Fibroblast of villous mesenchyme (primary cell): ENCODE data around the gene NCEH1. TPM values are rescaled to one million over a fixed set of nuclear protein-coding genes. Genes with fewer than 3 reads are reported as not detected.

Experiments used
- DNase-seq: peaks from one replicate; pipeline ENCODE4 v3.0.0-alpha.2; 2010; ENCODE audit warnings: low read depth
- H3K4me3 ChIP-seq: 2 replicates; pipeline ENCODE4 v1.5.1; 2011; ENCODE audit warnings: low read depth, mild to moderate bottlenecking, low read length
- total RNA-seq: library from RNA; depleted of rRNA; stranded (reverse); fragments of >200 nt; gene quantifications from 2 replicates; pipeline ENCODE4 v1.2.3, GENCODE V29; 2012
- TF ChIP-seq, protein P1 (sequence below): IDR thresholded peaks from 2 replicates; pipeline ENCODE4 v1.5.1; 2012; ENCODE audit warnings: low read depth, mild to moderate bottlenecking, low read length; ENCODE audit not compliant: insufficient read depth

Gene NCEH1
- total RNA-seq, 1 donor = 21.2 TPM

DNA sequence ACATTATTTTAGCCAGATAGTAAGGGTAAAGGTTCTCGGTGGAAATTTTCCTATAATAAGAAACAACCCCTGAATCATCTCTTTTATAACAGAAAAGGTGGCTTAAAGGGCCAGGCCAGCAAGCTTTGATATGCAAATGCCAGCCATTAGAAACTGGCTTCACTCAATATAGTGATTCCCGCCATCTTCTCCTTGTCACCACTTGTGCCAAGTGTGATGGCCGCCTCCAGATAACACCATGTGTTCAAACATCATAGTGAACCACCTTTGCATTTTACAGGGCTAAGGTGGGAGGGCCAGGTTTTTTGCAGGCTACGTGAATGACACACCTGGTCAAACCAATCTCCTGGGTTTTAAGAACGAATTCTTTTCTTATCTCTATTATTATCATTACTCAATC lies 31.3 kb downstream of the NCEH1 start:
- TF ChIP-seq, protein P1, sequence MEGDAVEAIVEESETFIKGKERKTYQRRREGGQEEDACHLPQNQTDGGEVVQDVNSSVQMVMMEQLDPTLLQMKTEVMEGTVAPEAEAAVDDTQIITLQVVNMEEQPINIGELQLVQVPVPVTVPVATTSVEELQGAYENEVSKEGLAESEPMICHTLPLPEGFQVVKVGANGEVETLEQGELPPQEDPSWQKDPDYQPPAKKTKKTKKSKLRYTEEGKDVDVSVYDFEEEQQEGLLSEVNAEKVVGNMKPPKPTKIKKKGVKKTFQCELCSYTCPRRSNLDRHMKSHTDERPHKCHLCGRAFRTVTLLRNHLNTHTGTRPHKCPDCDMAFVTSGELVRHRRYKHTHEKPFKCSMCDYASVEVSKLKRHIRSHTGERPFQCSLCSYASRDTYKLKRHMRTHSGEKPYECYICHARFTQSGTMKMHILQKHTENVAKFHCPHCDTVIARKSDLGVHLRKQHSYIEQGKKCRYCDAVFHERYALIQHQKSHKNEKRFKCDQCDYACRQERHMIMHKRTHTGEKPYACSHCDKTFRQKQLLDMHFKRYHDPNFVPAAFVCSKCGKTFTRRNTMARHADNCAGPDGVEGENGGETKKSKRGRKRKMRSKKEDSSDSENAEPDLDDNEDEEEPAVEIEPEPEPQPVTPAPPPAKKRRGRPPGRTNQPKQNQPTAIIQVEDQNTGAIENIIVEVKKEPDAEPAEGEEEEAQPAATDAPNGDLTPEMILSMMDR = no peak
- H3K4me3 ChIP-seq = no peak overlapping the region
- DNase-seq = no peak

DNA sequence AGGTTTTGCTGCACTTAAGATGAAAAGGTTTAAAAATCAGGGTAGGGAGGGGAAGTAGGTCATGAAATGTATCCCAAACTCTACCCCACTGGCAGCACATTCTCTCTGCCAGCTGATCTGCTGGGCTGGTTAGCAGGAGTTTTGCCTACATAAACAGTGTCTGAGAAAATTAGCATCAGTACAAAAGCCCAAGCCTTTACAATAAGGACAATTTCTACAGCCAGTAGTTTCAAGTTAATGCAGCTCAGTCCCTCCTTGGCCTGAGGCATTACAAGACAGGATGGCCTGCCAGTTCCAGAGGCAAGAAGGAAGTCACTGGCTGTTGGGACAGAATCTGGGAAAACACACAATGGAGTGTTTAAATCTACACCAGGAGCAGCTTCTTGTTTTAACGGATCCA lies 32.8 kb downstream of the NCEH1 start:
- TF ChIP-seq, protein P1 = no peak
- no peak overlapping the region for H3K4me3 ChIP-seq
- no peak for DNase-seq

DNA sequence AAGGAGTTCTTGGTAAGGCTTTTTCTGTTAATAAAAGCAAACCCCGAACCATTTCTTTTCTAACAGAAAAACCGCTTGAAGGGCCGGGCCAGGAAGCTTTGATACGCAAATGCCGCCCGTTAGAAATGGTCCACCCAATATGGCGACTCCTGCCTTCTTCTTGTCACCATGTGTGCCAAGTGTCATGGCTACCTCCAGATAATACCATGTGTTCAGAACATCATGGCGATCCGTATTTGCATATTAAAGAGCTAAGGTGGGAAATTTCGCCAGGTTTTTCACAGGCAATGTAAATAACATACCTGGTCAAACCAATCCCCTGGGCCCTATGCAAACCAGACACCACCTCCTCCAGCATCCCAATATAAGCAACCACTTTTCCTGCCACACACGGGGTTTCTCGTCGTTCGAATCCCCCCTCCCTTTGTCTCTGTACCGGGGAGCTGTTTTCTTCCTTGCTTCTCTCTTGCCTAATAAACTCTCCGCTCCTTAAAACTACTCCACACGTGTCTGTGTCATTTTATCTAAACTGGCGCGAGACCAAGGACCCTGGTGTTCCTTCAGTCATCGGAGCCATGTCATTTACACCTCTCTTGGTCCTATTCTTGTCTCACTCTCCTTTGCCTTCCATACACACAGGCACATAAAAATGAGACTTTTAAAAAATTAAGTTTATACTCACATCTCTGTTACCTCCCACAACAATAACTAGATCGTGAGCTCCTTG lies 34.5 kb downstream of the NCEH1 start:
- no peak overlapping the region for H3K4me3 ChIP-seq

DNA sequence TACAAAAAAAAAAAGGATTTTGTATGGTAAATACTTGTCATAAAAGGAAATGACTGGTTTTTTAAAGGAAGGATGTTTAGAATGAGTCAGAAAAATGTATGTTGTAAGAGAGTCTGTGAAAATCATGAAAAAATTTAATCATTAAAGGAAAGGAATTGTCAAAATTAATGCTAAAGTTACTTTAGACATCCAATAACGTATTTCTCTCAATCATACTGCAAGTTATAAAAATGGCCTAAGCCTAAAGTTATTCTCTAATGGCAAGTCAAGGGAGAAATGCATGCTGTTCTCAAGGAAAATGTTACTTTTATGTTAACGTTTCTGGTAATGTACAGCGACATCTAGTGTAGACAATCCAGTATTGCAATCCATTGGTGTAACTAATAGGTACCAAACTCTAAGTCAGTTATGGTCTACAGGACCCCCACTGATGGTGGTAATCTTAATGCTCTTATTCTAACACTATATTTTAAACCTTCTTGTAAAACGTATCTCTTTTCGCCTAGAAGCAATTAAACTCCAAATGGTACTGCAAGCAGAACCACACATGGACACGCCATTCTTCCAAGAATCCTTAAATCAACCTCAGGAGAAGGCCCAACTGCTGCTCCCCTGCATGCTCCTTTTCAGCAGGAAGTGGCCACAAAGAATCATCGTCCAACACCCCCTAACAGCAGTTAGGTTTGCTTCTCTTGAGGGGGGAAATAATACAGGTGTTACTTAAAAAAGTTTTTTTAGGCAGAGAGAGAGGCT lies 35.2 kb downstream of the NCEH1 start:
- TF ChIP-seq, protein P1 = peak; percentile 76
- no peak overlapping the region for H3K4me3 ChIP-seq
- peak; percentile 67 for DNase-seq

More for the DNA sequence above, 34.5 kb downstream of the NCEH1 start:
- TF ChIP-seq, protein P1 = no peak
- no peak for DNase-seq

DNA sequence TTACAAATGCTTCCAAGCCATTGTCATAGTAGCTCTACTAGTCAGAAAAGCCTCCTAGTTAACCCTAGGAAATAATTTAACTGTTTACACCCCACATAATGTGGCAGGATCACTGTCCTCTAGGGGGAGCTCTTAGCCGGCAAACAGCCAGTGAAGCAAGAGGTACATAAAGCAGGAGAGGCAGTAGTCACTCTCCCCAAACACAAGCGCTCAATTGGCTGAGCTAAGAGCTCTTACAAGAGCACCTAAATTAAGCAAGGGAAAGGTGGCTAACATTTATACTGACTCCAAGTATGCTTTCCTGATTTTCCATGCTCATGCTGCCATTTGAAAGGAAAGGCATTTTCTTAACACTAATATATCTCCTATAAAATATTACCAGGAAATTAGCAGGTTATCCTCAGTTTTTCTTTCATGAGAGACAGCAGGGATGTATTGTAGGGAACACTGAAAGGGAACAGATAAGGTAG lies 37.6 kb downstream of the NCEH1 start:
- DNase-seq = peak; percentile 79
- TF ChIP-seq, protein P1 = peak; percentile 76
- H3K4me3 ChIP-seq = no peak overlapping the region

DNA sequence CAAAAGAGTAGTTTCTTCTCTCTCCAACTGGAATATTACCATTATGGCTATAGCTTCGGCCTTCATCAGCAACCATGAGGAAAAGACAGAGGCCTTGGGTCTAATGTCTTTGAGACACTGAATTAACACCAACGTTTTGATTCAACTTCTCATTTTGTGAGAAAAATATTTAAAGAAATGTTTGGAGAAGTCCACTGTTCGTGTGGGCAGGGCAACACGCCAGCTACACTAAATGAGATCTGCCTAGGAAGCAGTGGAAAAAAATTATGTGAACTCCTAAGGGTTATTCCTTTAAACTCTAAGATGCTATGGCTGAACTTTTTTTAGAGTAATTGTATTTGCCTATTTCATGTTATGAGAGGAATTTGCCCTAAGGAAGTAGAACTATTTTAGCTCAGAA lies 41.8 kb downstream of the NCEH1 start:
- TF ChIP-seq, protein P1 = no peak
- no peak overlapping the region for H3K4me3 ChIP-seq
- DNase-seq = no peak
